ENCODE results near the gene WDR17. TPM values are rescaled to one million over a fixed set of nuclear protein-coding genes. Genes with fewer than 3 reads are reported as not detected.

WDR17 gene
- polyA plus RNA-seq, 6 donors from 2014 or later = 0.24 to 1.5 (median 0.41) TPM; not detected in 1

GRCh38 chr4:176044589-176044951, 21.1 kb upstream of the WDR17 start:
- Mint-ChIP-seq H3K27me3 (peaks cover 39 to 74% (median 58%) of the 10 kb centered on the region in 3 donors), H3K4me1 (no peaks in the 10 kb centered on the region), H3K27ac (no peak overlapping the region), H3K4me3 (no peak overlapping the region), H3K9me3 (peaks cover 0 to 9% (median 4%) of the 10 kb centered on the region in 7 donors), H3K36me3 (no peaks in the 10 kb centered on the region)
- DNase-seq = no peak
- no peak for ATAC-seq (ENCODE audit: low read depth in 2 of 2)

- DNase-seq = no peak
- Mint-ChIP-seq H3K4me3 (no peak overlapping the region), H3K9me3 (no peaks in the 10 kb centered on the region), H3K4me1 (peaks cover 10 to 12% (median 12%) of the 10 kb centered on the region in 3 donors), H3K27ac (no peak overlapping the region), H3K36me3 (no peaks in the 10 kb centered on the region), H3K27me3 (peaks cover 25 to 47% (median 41%) of the 10 kb centered on the region in 3 donors)
- no peak for ATAC-seq (ENCODE audit: low read depth in 2 of 2)
Measured at GRCh38 chr4:176048631-176049030, 17.0 kb upstream of the WDR17 start.

- H3K4me1 Mint-ChIP-seq = peaks cover 10 to 18% (median 15%) of the 10 kb centered on the region in 3 donors
- DNase-seq (peak; percentile 22), ATAC-seq (ENCODE audit: low read depth in 2 of 2) (peak; percentile 84 to 94)
- peak overlapping the region in 3 of 8 donors; percentile 20 to 55 (median 37) for H3K4me3 Mint-ChIP-seq
- peaks cover 0 to 14% (median 9%) of the 10 kb centered on the region in 3 donors for H3K27me3 Mint-ChIP-seq
- H3K27ac Mint-ChIP-seq = peak overlapping the region in 4 of 6 donors; percentile 18 to 58 (median 37)
- no peaks in the 10 kb centered on the region for H3K36me3 Mint-ChIP-seq
- no peaks in the 10 kb centered on the region for H3K9me3 Mint-ChIP-seq
Measured at GRCh38 chr4:176052744-176053143, 12.9 kb upstream of the WDR17 start.

GRCh38 chr4:176053785-176054184, 11.9 kb upstream of the WDR17 start:
- ATAC-seq (ENCODE audit: low read depth in 2 of 2) (no peak), DNase-seq (no peak)
- Mint-ChIP-seq H3K4me3 (no peak overlapping the region), H3K27ac (no peak overlapping the region), H3K4me1 (peaks cover 10 to 18% (median 15%) of the 10 kb centered on the region in 3 donors), H3K9me3 (no peaks in the 10 kb centered on the region), H3K36me3 (no peaks in the 10 kb centered on the region), H3K27me3 (peaks cover 0 to 4% (median 3%) of the 10 kb centered on the region in 3 donors)

GRCh38 chr4:176054942-176055341, 10.7 kb upstream of the WDR17 start:
- Mint-ChIP-seq H3K4me3 (no peak overlapping the region), H3K27me3 (no peaks in the 10 kb centered on the region), H3K27ac (peak overlapping the region in 1 of 6 donors; percentile 67), H3K9me3 (no peaks in the 10 kb centered on the region), H3K36me3 (no peaks in the 10 kb centered on the region), H3K4me1 (peaks cover 10 to 18% (median 15%) of the 10 kb centered on the region in 3 donors)
- ATAC-seq (ENCODE audit: low read depth in 2 of 2) (peak in 1 of 2 donors; percentile 31), DNase-seq (no peak)

GRCh38 chr4:176063718-176064117, 1.9 kb upstream of the WDR17 start:
- Mint-ChIP-seq H3K27ac (peak overlapping the region in 1 of 6 donors; percentile 89), H3K4me3 (no peak overlapping the region), H3K4me1 (peaks cover 10 to 15% (median 12%) of the 10 kb centered on the region in 3 donors), H3K9me3 (no peaks in the 10 kb centered on the region), H3K27me3 (peaks cover 0 to 8% (median 0%) of the 10 kb centered on the region in 3 donors), H3K36me3 (no peaks in the 10 kb centered on the region)
- DNase-seq = no peak
- no peak for ATAC-seq (ENCODE audit: low read depth in 2 of 2)

- ATAC-seq (ENCODE audit: low read depth in 2 of 2) = no peak
- Mint-ChIP-seq H3K4me1 (peaks cover 10 to 15% (median 12%) of the 10 kb centered on the region in 3 donors), H3K9me3 (no peaks in the 10 kb centered on the region), H3K27ac (peak overlapping the region in 3 of 6 donors; percentile 16 to 91 (median 30)), H3K36me3 (no peaks in the 10 kb centered on the region), H3K4me3 (peak overlapping the region in 3 of 8 donors; percentile 37 to 94 (median 90)), H3K27me3 (peaks cover 0 to 8% (median 0%) of the 10 kb centered on the region in 3 donors)
- no peak for DNase-seq
Measured at GRCh38 chr4:176064539-176064938, 1.1 kb upstream of the WDR17 start.

GRCh38 chr4:176066757-176067156, 1.1 kb downstream of the WDR17 start:
- ATAC-seq (ENCODE audit: low read depth in 2 of 2) (no peak), DNase-seq (no peak)
- Mint-ChIP-seq H3K4me3 (no peak overlapping the region), H3K9me3 (no peaks in the 10 kb centered on the region), H3K27ac (no peak overlapping the region), H3K27me3 (peaks cover 0 to 8% (median 0%) of the 10 kb centered on the region in 3 donors), H3K4me1 (peaks cover 10 to 15% (median 12%) of the 10 kb centered on the region in 3 donors), H3K36me3 (no peaks in the 10 kb centered on the region)

GRCh38 chr4:176077561-176077960, 11.9 kb downstream of the WDR17 start:
- Mint-ChIP-seq H3K36me3 (no peaks in the 10 kb centered on the region), H3K27ac (no peak overlapping the region), H3K27me3 (peaks cover 0 to 14% (median 4%) of the 10 kb centered on the region in 3 donors), H3K9me3 (peaks cover 0 to 5% (median 0%) of the 10 kb centered on the region in 7 donors), H3K4me3 (no peak overlapping the region), H3K4me1 (no peaks in the 10 kb centered on the region)
- ATAC-seq (ENCODE audit: low read depth in 2 of 2) (no peak), DNase-seq (no peak)

- Mint-ChIP-seq H3K36me3 (no peaks in the 10 kb centered on the region), H3K27me3 (no peaks in the 10 kb centered on the region), H3K9me3 (peaks cover 0 to 4% (median 0%) of the 10 kb centered on the region in 7 donors), H3K4me1 (peaks cover 6 to 12% (median 11%) of the 10 kb centered on the region in 3 donors), H3K27ac (no peak overlapping the region), H3K4me3 (no peak overlapping the region)
- no peak for ATAC-seq (ENCODE audit: low read depth in 2 of 2)
- DNase-seq = no peak
Measured at GRCh38 chr4:176084769-176085168, 19.1 kb downstream of the WDR17 start.

- H3K4me1 Mint-ChIP-seq = peaks cover 12 to 18% (median 17%) of the 10 kb centered on the region in 3 donors
- no peaks in the 10 kb centered on the region for H3K27me3 Mint-ChIP-seq
- ATAC-seq (ENCODE audit: low read depth in 2 of 2) (peak; percentile 97 to 98), DNase-seq (peak; percentile 29)
- H3K9me3 Mint-ChIP-seq = peaks cover 2 to 22% (median 7%) of the 10 kb centered on the region in 7 donors
- peak overlapping the region in 2 of 8 donors; percentile 2 to 13 for H3K4me3 Mint-ChIP-seq
- H3K27ac Mint-ChIP-seq = peak overlapping the region in 1 of 6 donors; percentile 31
- no peaks in the 10 kb centered on the region for H3K36me3 Mint-ChIP-seq
Measured at GRCh38 chr4:176090115-176090514, 24.5 kb downstream of the WDR17 start.

- no peak for ATAC-seq (ENCODE audit: low read depth in 2 of 2)
- peaks cover 4 to 10% of the 10 kb centered on the region in 2 donors for H3K36me3 Mint-ChIP-seq
- H3K9me3 Mint-ChIP-seq = peaks cover 8 to 33% (median 18%) of the 10 kb centered on the region in 7 donors
Measured at GRCh38 chr4:176099314-176099713, 33.7 kb downstream of the WDR17 start.

GRCh38 chr4:176102414-176103063, 36.9 kb downstream of the WDR17 start:
- Mint-ChIP-seq H3K4me1 (no peaks in the 10 kb centered on the region), H3K9me3 (peaks cover 5 to 33% (median 18%) of the 10 kb centered on the region in 7 donors), H3K27me3 (peaks cover 0 to 22% (median 9%) of the 10 kb centered on the region in 3 donors), H3K27ac (no peak overlapping the region), H3K36me3 (peaks cover 4 to 10% of the 10 kb centered on the region in 2 donors), H3K4me3 (no peak overlapping the region)
- no peak for DNase-seq
- ATAC-seq (ENCODE audit: low read depth in 2 of 2) = no peak

More at GRCh38 chr4:176099314-176099713, 33.7 kb downstream of the WDR17 start:
- no peak for DNase-seq
- H3K4me1 Mint-ChIP-seq = no peaks in the 10 kb centered on the region
- peaks cover 0 to 22% (median 9%) of the 10 kb centered on the region in 3 donors for H3K27me3 Mint-ChIP-seq
- no peak overlapping the region for H3K27ac Mint-ChIP-seq
- H3K4me3 Mint-ChIP-seq = no peak overlapping the region

- no peak overlapping the region for H3K27ac Mint-ChIP-seq
- H3K9me3 Mint-ChIP-seq = peaks cover 5 to 14% (median 11%) of the 10 kb centered on the region in 7 donors
- peaks cover 0 to 10% of the 10 kb centered on the region in 2 donors for H3K36me3 Mint-ChIP-seq
- peak overlapping the region in 1 of 8 donors; percentile 16 for H3K4me3 Mint-ChIP-seq
- ATAC-seq (ENCODE audit: low read depth in 2 of 2) (no peak), DNase-seq (no peak)
- H3K27me3 Mint-ChIP-seq = peaks cover 0 to 6% (median 0%) of the 10 kb centered on the region in 3 donors
- no peaks in the 10 kb centered on the region for H3K4me1 Mint-ChIP-seq
Measured at GRCh38 chr4:176107695-176108094, 42.1 kb downstream of the WDR17 start.

All from naive B cell (primary cell).